ENCODE results near the gene ZNF516. TPM values are rescaled to one million over a fixed set of nuclear protein-coding genes. Genes with fewer than 3 reads are reported as not detected.

The ZNF516 gene
- total RNA-seq, 3 donors from 2014 or later (not counting 1 experiment from before 2014, with no cell fraction given), result 49.1 to 60.0 (median 52.4) TPM

- ATAC-seq (no peak), DNase-seq (no peak)
- intact Hi-C loops (cut with micrococcal nuclease), result loop anchor here (5.0 kb wide), 1 partner anchor 37 kb away; no protein-coding TSS in a partner anchor
- Mint-ChIP-seq H3K36me3 (no peaks in the 10 kb centered on the region), H3K4me1 (peaks cover 65 to 74% of the 10 kb centered on the region in 2 donors), H3K27ac (peak overlapping the region in 1 of 2 donors; percentile 1), H3K27me3 (ENCODE audit: low read depth in 2 of 2) (no peaks in the 10 kb centered on the region), H3K9me3 (no peaks in the 10 kb centered on the region), H3K4me3 (no peak overlapping the region)
- Histone ChIP-seq H3K4me3 (ENCODE audit: low read length) (no peak overlapping the region), H3K27me3 (ENCODE audit: control insufficient read depth, insufficient read depth, low read length) (no peaks in the 10 kb centered on the region), H3K36me3 (ENCODE audit: control insufficient read depth, insufficient read depth, low read length) (no peaks in the 10 kb centered on the region), H3K4me1 (ENCODE audit: control insufficient read depth, insufficient read depth, low read length) (peaks cover 21% of the 10 kb centered on the region), H3K9me3 (ENCODE audit: control insufficient read depth, insufficient read depth, low read length) (no peaks in the 10 kb centered on the region), H3K27ac (ENCODE audit: low read length) (no peak overlapping the region)
- TF ChIP-seq CTCF (IDR thresholded peaks at IDR 0.05), result no peak
- 100% methylated on average over 2 of the region's 5 CpGs for whole genome bisulfite sequencing (ENCODE audit: insufficient coverage)
These were observed 41.1 kb downstream of the ZNF516 start for GRCh38 chr18:76453932-76454331.

GRCh38 chr18:76453057-76453561, 41.9 kb downstream of the ZNF516 start:
- TF ChIP-seq CTCF (IDR thresholded peaks at IDR 0.05), result no peak
- Mint-ChIP-seq H3K36me3 (no peaks in the 10 kb centered on the region), H3K9me3 (no peaks in the 10 kb centered on the region), H3K27ac (peak overlapping the region; percentile 81 to 92), H3K27me3 (ENCODE audit: low read depth in 2 of 2) (no peaks in the 10 kb centered on the region), H3K4me3 (no peak overlapping the region), H3K4me1 (peaks cover 67 to 74% of the 10 kb centered on the region in 2 donors)
- intact Hi-C loops (cut with micrococcal nuclease), result loop anchor here (5.0 kb wide), 1 partner anchor 36 kb away; no protein-coding TSS in a partner anchor
- ATAC-seq (no peak), DNase-seq (no peak)
- Histone ChIP-seq H3K9me3 (ENCODE audit: control insufficient read depth, insufficient read depth, low read length) (no peaks in the 10 kb centered on the region), H3K27me3 (ENCODE audit: control insufficient read depth, insufficient read depth, low read length) (no peaks in the 10 kb centered on the region), H3K4me3 (ENCODE audit: low read length) (no peak overlapping the region), H3K27ac (ENCODE audit: low read length) (no peak overlapping the region), H3K36me3 (ENCODE audit: control insufficient read depth, insufficient read depth, low read length) (no peaks in the 10 kb centered on the region), H3K4me1 (ENCODE audit: control insufficient read depth, insufficient read depth, low read length) (peaks cover 29% of the 10 kb centered on the region)
- WGBS (ENCODE audit: insufficient coverage), result 82% methylated on average over 7 of the region's 7 CpGs

GRCh38 chr18:76452357-76452756, 42.7 kb downstream of the ZNF516 start:
- no peaks in the 10 kb centered on the region for H3K27me3 ChIP-seq (ENCODE audit: control insufficient read depth, insufficient read depth, low read length)
- 54% methylated on average over 6 of the region's 8 CpGs for WGBS (ENCODE audit: insufficient coverage)
- H3K27ac Mint-ChIP-seq, result peak overlapping the region; percentile 81 to 92
- H3K4me1 ChIP-seq (ENCODE audit: control insufficient read depth, insufficient read depth, low read length), result peaks cover 32% of the 10 kb centered on the region
- no peak overlapping the region for H3K4me3 ChIP-seq (ENCODE audit: low read length)
- H3K9me3 ChIP-seq (ENCODE audit: control insufficient read depth, insufficient read depth, low read length), result no peaks in the 10 kb centered on the region
- H3K36me3 ChIP-seq (ENCODE audit: control insufficient read depth, insufficient read depth, low read length), result no peaks in the 10 kb centered on the region
- DNase-seq (no peak), ATAC-seq (peak in 1 of 3 donors; percentile 44)
- no peaks in the 10 kb centered on the region for H3K9me3 Mint-ChIP-seq
- H3K27ac ChIP-seq (ENCODE audit: low read length), result no peak overlapping the region
- H3K4me1 Mint-ChIP-seq, result peaks cover 68 to 74% of the 10 kb centered on the region in 2 donors
- peak overlapping the region; percentile 97 for H3K4me3 Mint-ChIP-seq
- TF ChIP-seq CTCF (IDR thresholded peaks at IDR 0.05), result no peak
- H3K36me3 Mint-ChIP-seq, result no peaks in the 10 kb centered on the region
- intact Hi-C loops (cut with micrococcal nuclease), result loop anchor here (5.0 kb wide), 1 partner anchor 35 kb away; no protein-coding TSS in a partner anchor
- H3K27me3 Mint-ChIP-seq (ENCODE audit: low read depth in 2 of 2), result no peaks in the 10 kb centered on the region
